Activated CD8-positive, alpha-beta T cell treated with anti-CD3 and anti-CD28 coated beads, Interleukin-2, amount 10 ng/mL, durations not matched to agents 7 days and 5 days (primary cell): ENCODE data around the gene HOXA5. TPM values are rescaled to one million over a fixed set of nuclear protein-coding genes. Genes with fewer than 3 reads are reported as not detected.

ENCODE experiments used
- ATAC-seq: fragments of 150-1000 bp; cut with Tn5 transposase; one replicate; pipeline ENCODE4 v1.10.0; 2021; ENCODE audit warnings: moderate library complexity
- CTCF ChIA-PET: fragments of 350-600 bp; sonication (Branson Sonifier 250); formaldehyde crosslinking; loops from one replicate; lab custom pipeline; 2021; ENCODE audit warnings: antibody characterized with exemption; lab: Charles Lee
- POLR2A ChIA-PET: fragments of 350-600 bp; sonication (Branson Sonifier 250); formaldehyde crosslinking; loops from one replicate; lab custom pipeline; 2021; ENCODE audit warnings: antibody characterized with exemption; lab: Charles Lee
- DNase-seq: peaks from one replicate; pipeline ENCODE4 v3.0.0-alpha.2; 2020
- H3K27ac Mint-ChIP-seq: one replicate; pipeline ENCODE4 v1.8.0; 2021; ENCODE audit warnings: mild to moderate bottlenecking, mixed read lengths
- H3K27me3 Mint-ChIP-seq: one replicate; pipeline ENCODE4 v1.8.0; 2021; ENCODE audit warnings: low read depth, mixed read lengths
- H3K36me3 Mint-ChIP-seq: one replicate; pipeline ENCODE4 v1.8.0; 2021; ENCODE audit warnings: low read depth, mixed read lengths
- H3K4me1 Mint-ChIP-seq: one replicate; pipeline ENCODE4 v1.8.0; 2021; ENCODE audit warnings: low read depth, mixed read lengths
- H3K4me3 Mint-ChIP-seq: one replicate; pipeline ENCODE4 v1.8.0; 2021; ENCODE audit warnings: mild to moderate bottlenecking, mixed read lengths
- H3K9me3 Mint-ChIP-seq: one replicate; pipeline ENCODE4 v1.8.0; 2022; ENCODE audit warnings: mixed read lengths; ENCODE audit not compliant: insufficient read depth
- total RNA-seq, 2 experiments: library from RNA; stranded (reverse); gene quantifications; one replicate each; pipeline ENCODE4 v1.2.3, GENCODE V29; 2021

Gene HOXA5
- total RNA-seq, 2 experiments from 2014 or later = not detected

DNA sequence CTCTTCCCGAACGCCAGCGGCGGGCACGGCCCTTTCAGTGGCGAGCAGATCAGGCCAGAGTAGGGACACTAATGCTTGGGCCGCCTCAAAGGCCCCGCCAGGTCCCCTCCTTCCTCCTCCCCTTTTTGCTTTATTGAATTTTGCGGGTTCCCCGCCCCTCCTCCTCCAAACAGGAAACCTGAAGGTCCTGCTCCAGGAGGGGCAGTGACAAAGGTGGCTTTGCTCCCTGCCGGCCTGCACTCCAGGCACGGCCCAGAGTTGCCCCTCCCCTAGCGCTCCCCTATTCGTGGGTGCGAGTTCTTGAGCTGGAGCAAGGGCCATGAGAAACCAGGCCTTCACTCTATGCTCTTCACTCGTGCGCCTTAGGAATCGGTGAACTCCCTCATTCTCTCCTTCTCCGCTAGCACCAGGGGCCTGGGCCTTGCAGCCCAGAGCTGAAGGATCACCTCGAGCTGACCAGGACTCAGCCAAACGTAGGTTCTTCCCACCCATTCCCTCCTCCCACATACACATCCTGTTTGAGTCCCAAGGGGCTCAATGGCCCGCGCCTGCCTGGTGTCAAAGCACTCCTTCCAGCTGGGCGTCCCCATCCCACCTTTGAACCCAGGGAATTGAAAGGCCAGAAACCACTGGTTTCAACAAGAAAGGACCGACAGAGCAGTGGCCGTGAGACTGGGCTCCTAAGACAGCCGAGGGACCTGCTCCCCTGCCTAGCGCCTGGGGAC lies 4.7 kb upstream of the HOXA5 start:
- Mint-ChIP-seq H3K9me3 (no peaks in the 10 kb centered on the region), H3K27me3 (peaks cover 67% of the 10 kb centered on the region), H3K36me3 (no peaks in the 10 kb centered on the region), H3K4me1 (peaks cover 28% of the 10 kb centered on the region), H3K27ac (no peak overlapping the region), H3K4me3 (peak overlapping the region; percentile 15)
- ChIA-PET CTCF (interaction anchor here (1.6 to 1.8 kb wide), 2 partner anchors 466 to 468 kb away, joined by 3 to 4 read pairs; no protein-coding TSS in a partner anchor), POLR2A (no interaction called here)
- ATAC-seq (no peak), DNase-seq (no peak)

DNA sequence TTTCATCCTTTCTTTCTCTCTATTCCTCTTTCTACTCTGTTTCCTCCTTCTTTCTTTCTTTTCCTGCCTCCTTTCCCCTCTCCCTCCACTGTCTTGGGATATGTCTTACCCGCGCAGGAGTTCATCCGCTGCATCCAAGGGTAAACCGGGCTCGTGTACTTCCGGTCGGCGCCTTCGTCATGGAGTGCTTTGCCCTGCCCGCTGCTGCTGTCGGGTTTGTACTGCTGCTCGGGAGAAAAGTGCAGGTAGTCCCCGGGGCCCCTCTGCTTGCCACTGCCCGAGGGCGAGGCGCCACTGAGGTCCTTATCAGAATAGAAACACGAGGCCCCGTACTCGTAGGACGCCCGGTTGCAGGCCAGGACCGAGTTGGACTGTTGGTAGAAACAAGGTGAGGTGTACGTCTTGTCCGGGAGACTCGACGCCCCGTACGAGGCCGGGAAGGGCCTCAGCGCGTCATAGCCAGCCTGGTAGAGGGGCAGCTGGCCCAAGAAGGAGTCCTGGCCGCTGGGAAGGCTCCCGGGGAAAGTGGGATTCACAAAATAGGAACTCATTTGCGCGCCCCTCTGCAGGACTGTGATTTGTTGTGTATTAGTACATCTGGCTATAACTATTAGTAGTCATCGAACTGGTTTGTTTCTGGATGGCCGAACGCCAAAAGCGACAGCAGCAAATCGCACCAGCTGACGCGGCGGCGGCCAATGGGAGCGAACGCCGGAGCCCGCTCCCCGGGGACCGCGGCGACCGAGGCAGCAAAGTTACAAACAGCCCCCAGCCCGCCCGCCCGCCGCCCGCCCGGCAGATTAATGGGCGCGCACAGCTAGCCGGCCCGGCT lies 3.9 kb upstream of the HOXA5 start, which contains the start of gene HOXA6:
Gene HOXA6, minus strand, starts transcription at position 576 of the 832 bp plus-strand sequence. Its CDS starts 25 bp downstream, at position 551.
- peak within 1 kb of the TSS; percentile 15 for H3K4me3 Mint-ChIP-seq
- H3K36me3 Mint-ChIP-seq = no peaks in the 10 kb centered on the region
- peaks cover 28% of the 10 kb centered on the region for H3K4me1 Mint-ChIP-seq
- DNase-seq = no peak
- no peak within 1 kb of the TSS for H3K27ac Mint-ChIP-seq
- POLR2A ChIA-PET = no interaction called here
- ATAC-seq = no peak
- CTCF ChIA-PET = no interaction called here
- no peaks in the 10 kb centered on the region for H3K9me3 Mint-ChIP-seq
- H3K27me3 Mint-ChIP-seq = peaks cover 64% of the 10 kb centered on the region

DNA sequence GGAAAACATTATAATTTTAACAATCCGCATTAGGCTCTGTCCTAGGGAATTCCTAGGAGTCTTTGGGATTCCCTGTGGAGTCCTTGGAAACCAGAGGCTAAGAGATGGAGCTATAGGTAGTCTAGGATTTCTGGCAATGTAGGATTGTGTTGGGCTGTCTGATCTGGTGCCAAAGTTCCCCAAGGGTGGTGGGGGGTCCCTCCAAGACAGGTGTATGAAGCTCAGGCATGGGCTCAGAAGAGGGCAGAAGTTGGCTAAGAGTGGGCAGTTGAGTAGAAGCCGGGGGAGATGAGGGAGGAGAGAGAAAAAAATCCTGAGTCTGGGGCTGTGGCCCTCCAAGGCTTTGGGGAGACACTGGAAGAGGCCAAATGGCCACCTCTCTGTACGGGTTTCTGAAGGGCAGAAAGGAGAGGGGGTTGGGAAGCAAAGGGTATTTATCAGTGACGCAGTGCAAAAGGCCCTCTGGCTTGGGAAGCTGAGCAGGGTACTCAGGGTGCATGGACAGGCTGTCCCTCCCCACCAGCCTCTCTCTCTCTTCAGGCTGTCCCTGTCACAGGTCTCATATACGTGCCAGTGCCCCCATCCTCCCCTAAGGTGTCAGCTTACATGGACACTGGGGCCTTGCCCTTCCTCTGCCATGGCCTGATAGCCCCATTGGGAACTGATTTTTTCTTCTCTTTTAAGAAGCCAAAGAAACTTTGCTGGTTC lies 3.2 kb upstream of the HOXA5 start:
- no peak for DNase-seq
- Mint-ChIP-seq H3K36me3 (no peaks in the 10 kb centered on the region), H3K27me3 (peaks cover 57% of the 10 kb centered on the region), H3K4me1 (peaks cover 21% of the 10 kb centered on the region), H3K9me3 (no peaks in the 10 kb centered on the region), H3K4me3 (no peak overlapping the region), H3K27ac (no peak overlapping the region)
- CTCF ChIA-PET = no interaction called here
- POLR2A ChIA-PET = no interaction called here
- no peak for ATAC-seq

DNA sequence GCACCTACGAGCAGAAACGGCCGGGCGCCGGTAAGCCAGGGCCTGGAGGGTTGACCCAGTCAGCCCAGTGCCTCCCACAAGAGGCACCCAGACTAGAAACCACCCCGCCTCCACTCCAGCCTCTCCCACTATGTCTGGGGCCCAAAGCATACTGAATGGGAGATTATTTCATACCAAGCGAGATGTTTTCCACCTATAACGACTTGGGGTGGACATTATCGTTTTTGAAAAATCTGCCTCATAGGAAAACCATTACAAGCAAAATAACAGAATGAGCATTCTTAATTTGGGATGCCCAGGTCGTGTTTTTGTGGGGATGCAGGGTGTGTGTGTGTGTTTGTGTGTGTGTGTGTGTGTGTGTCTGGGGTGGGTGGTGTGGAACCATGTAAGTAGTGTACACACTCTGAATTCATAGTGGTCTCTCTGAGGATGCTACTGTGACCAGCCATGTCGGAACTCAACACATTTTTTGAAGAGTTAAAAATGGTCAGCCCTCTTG lies 2.5 kb upstream of the HOXA5 start:
- H3K4me3 Mint-ChIP-seq = no peak overlapping the region
- peaks cover 51% of the 10 kb centered on the region for H3K27me3 Mint-ChIP-seq
- H3K36me3 Mint-ChIP-seq = no peaks in the 10 kb centered on the region
- no peak for DNase-seq
- H3K9me3 Mint-ChIP-seq = no peaks in the 10 kb centered on the region
- ATAC-seq = no peak
- no peak overlapping the region for H3K27ac Mint-ChIP-seq
- POLR2A ChIA-PET = no interaction called here
- CTCF ChIA-PET = interaction anchor here (0.5 kb wide), 1 partner anchor 298 kb away, joined by 4 read pairs; no protein-coding TSS in a partner anchor
- peaks cover 14% of the 10 kb centered on the region for H3K4me1 Mint-ChIP-seq

DNA sequence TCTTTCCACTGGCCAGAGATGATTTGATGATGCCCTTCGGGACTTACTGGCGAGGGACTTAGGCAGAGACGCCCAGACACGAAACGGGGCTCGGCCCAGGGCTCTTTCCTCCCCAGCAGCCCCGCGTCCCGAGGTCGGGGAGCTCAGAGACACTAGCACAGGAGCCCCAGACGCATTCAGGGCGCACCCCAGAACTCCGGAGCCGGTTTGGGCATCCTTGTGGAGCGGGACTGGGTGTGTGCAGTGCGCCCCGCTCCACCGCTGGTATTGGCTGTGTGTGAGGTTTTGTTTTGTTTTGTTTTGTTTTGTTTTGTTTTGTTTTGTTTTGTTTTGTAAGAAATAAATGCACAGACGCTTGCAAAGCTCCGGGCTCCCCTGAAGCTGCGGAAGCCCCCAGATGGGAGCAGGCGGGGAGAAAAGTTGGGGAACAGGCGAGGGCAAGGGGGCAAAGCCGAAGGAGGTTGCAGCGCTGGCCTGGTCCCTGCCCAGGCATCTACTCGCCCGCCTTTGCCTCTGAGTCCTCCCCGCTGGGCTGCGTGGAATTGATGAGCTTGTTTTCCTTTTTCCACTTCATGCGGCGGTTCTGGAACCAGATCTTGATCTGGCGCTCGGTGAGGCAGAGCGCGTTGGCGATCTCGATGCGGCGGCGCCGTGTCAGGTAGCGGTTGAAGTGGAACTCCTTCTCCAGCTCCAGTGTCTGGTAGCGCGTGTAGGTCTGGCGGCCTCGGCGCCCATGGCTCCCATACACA lies 1.9 kb upstream of the HOXA5 start:
- Mint-ChIP-seq H3K9me3 (no peaks in the 10 kb centered on the region), H3K27ac (no peak overlapping the region), H3K27me3 (peaks cover 46% of the 10 kb centered on the region), H3K36me3 (no peaks in the 10 kb centered on the region), H3K4me1 (peaks cover 8% of the 10 kb centered on the region), H3K4me3 (no peak overlapping the region)
- ChIA-PET CTCF (interaction anchor here (0.5 kb wide), 1 partner anchor 298 kb away, joined by 4 read pairs; no protein-coding TSS in a partner anchor), POLR2A (no interaction called here)
- ATAC-seq (no peak), DNase-seq (no peak)

DNA sequence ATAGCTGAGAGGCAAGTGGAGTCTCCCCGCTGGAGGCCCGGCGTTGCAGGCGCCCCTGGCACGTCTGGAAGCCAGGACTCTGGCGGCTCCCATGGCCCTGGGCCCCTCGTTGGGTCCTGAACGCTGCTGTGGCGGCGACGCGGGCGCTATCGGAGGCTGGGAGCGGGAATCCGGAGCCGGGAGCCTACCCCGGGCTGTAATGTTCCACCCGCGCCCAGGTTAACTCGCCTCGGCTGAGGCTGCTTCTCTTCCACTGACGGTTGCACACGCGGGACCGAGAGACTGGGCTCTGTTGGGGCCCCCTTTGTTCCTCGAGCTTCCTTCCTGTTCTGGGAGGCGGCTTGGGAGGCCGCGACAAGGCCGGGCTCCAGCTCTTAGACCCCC lies 1.3 kb upstream of the HOXA5 start:
- no peak overlapping the region for H3K4me3 Mint-ChIP-seq
- no peaks in the 10 kb centered on the region for H3K36me3 Mint-ChIP-seq
- peaks cover 6% of the 10 kb centered on the region for H3K4me1 Mint-ChIP-seq
- no peak overlapping the region for H3K27ac Mint-ChIP-seq
- H3K27me3 Mint-ChIP-seq = peaks cover 40% of the 10 kb centered on the region
- no peaks in the 10 kb centered on the region for H3K9me3 Mint-ChIP-seq
- POLR2A ChIA-PET = no interaction called here
- CTCF ChIA-PET = interaction anchor here (0.8 kb wide), 1 partner anchor 462 kb away, joined by 3 read pairs; no protein-coding TSS in a partner anchor
- no peak for ATAC-seq
- DNase-seq = no peak

DNA sequence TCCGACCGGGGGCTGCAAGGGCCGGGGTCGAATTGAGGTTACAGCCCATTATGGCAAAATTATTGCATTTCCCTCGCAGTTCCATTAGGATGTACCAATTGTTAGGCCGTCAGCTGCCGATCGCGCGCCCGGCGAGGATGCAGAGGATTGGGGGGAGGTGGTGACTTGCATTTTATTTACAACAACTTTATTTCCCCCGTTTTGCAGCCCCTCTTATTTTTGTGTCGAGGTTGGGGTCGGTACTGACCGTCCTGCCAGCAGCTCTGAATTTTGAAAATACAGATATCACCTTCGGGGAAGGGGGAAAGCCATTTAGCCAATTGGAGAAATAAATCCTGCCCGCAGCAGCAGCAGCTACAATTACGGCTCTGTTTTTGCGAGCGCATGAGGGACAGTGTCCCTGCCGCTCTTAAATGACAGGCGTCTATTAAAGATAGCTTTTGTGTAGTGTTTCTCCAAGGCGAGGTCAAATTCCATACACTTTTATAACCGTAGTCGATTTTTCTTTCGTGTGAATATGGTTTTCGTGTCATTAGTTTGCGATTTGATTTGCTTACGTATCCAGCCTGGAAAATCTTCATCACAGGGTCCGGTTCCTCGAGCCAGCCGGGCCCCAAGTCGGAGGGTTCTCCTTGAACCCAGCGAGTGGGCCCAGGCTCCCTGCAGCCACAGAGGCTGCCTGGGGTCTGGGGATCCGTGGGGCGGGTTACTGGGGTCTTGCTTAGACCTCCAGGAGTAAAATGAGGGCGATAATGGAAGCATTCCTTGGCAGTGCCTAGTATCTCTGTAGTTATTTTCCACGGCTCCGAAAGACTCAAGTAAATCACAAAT lies 684 bp upstream of the HOXA5 start:
- Mint-ChIP-seq H3K4me1 (peaks cover 6% of the 10 kb centered on the region), H3K27me3 (peaks cover 36% of the 10 kb centered on the region), H3K9me3 (no peaks in the 10 kb centered on the region), H3K4me3 (no peak overlapping the region), H3K27ac (no peak overlapping the region), H3K36me3 (no peaks in the 10 kb centered on the region)
- ChIA-PET POLR2A (no interaction called here), CTCF (interaction anchor here (0.8 to 1.0 kb wide), 3 partner anchors 13 to 461 kb away, joined by 3 read pairs; partner anchors contain the start of gene HOXA4)
- ATAC-seq = no peak
- no peak for DNase-seq

DNA sequence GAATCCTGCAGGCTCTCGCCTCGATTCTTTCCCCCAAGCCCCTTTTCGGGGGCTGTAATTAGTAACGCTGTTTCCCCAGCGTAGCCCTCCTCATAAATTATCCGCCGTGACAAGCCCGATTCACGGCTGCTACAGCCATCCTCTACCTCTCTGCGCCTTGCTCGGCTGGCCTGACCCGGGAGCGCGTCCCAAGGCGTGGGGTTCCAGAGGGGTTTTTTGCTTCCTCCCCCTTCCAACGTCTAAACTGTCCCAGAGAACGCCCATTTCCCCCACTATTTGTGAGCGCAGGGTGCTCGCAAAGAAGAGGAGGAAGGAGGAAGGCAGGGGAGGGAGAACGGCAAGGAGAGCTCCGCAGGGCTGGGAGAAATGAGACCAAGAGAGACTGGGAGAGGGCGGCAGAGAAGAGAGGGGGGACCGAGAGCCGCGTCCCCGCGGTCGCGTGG lies 880 bp downstream of the HOXA5 start:
- Mint-ChIP-seq H3K9me3 (no peaks in the 10 kb centered on the region), H3K4me1 (no peaks in the 10 kb centered on the region), H3K36me3 (no peaks in the 10 kb centered on the region), H3K27me3 (peaks cover 32% of the 10 kb centered on the region), H3K27ac (no peak overlapping the region), H3K4me3 (no peak overlapping the region)
- no peak for DNase-seq
- ChIA-PET POLR2A (no interaction called here), CTCF (no interaction called here)
- no peak for ATAC-seq

DNA sequence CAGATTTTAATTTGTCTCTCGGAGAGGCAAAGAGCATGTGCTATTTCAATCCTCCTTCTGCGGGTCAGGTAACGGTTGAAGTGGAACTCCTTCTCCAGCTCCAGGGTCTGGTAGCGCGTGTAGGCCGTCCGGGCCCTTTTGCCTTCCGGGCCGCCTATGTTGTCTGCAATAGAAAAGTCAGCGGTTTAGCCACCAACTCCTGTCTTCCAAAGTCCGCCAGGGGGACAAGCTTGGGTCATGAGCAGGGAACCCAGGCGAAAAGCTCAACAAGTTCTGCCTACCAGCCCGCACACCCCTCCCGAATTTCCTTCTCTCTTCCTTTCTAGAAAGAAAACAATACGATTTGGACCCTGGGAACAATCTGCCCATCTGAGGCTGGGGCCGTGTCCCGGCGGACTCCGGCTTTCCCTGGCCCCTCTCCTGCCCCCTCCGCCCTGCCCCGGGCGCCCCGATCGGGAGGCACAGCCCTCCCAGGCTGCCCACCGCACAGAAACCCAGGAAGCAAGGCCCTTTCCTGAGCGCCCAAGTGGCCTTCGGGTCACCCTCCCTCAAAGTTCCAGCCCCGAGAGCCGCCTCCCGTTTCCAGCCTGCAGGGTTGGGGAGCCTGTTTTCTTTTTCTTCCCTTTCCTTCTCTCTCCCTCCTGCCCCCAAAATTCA lies 1.4 kb downstream of the HOXA5 start:
- H3K4me1 Mint-ChIP-seq = peaks cover 2% of the 10 kb centered on the region
- no peak overlapping the region for H3K27ac Mint-ChIP-seq
- no peak for ATAC-seq
- H3K27me3 Mint-ChIP-seq = peaks cover 31% of the 10 kb centered on the region
- ChIA-PET POLR2A (no interaction called here), CTCF (no interaction called here)
- no peaks in the 10 kb centered on the region for H3K9me3 Mint-ChIP-seq
- no peak overlapping the region for H3K4me3 Mint-ChIP-seq
- DNase-seq = no peak
- no peaks in the 10 kb centered on the region for H3K36me3 Mint-ChIP-seq
